T47D (cell line): ENCODE data around the gene ARFIP1.

ENCODE experiments used
- DNase-seq, 2 experiments: peaks; one replicate each; pipeline versions ENCODE4 v3.0.0 to v3.0.0-alpha.2; 2011 to 2012; ENCODE audit warnings: low read depth in 1 of 2, low spot score in 1 of 2
- JUND ChIP-seq: IDR thresholded peaks from 2 replicates; pipeline ENCODE4 v1.6.1; 2012; ENCODE audit warnings: low read depth
- in situ Hi-C: cut with HindIII; loops from 2 replicates; pipeline ENCODE4 v1.10.0; 2016; ENCODE audit warnings: low sequenced_read_pairs, low pct_unique_long_range_greater_than_20kb

Gene ARFIP1

DNA sequence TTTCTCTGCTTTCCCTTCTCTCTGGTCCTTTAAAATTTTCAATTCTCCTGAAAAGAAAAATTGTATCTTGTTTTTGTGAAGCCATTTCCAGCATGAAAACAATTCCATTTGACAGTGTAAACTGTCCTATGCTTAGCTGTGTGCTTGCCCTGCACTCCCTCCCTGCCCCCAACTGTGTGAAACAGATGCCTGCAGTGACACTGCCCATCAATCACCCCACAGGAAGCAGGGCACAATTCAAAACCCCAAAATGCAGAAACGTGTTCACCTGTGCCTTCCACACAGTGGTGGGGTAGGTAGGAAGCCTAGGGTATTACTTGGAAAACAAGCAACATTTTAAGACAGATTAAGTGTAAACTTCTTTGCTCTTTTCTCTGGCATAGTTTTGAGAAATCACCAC is 150.1 kb downstream of the ARFIP1 start:
- TF ChIP-seq JUND: no peak
- no peak for DNase-seq
- in situ Hi-C loops: no loop called here

GRCh38 chr4:152935143-152935542 is 155.4 kb downstream of the ARFIP1 start:
- no peak for TF ChIP-seq JUND
- in situ Hi-C loops: no loop called here
- DNase-seq: peak; percentile 6 to 60

GRCh38 chr4:152935631-152936445 is 156.1 kb downstream of the ARFIP1 start, which contains the start of gene FHDC1:
TSS of gene FHDC1 (plus strand) at chr4:152936323. CDS start at chr4:152943058, 6,735 bp downstream.
- no peak for TF ChIP-seq JUND
- in situ Hi-C loops: no loop called here
- DNase-seq: peak; percentile 69 to 87

DNA sequence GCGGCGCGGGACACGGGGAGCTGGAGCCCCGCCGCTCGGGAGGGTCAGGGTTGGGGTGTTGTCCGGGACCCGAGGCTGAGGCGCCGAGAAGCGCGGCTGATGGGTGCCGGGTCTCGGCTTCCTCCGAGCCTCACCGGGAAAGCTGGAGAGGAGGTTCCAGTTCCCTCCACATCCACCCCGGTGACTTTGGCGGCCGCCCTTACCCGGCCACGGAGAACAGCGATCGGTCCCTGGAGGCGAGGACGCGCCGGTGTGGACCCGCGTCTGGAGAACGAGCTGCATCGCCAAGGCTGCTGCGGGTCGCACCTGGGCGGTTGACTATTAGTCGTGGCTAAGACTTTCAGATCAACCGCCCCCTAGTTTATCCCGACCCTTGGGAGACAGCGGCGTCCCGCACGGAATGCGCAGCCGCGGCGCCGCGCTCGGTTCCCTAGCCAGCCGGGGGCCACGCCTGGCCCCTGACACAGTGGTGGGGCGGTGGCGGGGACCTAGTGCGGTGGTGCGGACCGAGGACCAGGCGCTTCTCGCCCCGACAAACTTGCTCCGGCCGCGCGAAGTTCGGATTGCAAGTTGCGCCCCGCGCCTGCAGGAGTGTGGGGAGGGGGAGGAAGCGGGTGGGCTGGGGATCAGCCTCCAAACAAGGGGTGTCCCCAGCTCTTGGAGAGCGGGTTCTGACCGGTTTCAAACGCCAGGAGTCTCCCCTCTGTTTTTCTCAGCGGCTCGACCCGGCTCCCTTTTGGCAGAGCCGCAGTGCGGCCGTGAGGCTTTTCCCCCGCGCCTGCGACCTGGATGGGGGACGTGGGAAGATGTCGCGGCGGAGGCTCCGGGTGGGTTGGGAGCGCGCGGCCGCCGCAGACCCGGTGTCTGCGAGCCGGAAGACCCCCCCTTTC is 156.9 kb downstream of the ARFIP1 start:
- no peak for TF ChIP-seq JUND
- DNase-seq: peak; percentile 36 to 43
- in situ Hi-C loops: no loop called here

DNA sequence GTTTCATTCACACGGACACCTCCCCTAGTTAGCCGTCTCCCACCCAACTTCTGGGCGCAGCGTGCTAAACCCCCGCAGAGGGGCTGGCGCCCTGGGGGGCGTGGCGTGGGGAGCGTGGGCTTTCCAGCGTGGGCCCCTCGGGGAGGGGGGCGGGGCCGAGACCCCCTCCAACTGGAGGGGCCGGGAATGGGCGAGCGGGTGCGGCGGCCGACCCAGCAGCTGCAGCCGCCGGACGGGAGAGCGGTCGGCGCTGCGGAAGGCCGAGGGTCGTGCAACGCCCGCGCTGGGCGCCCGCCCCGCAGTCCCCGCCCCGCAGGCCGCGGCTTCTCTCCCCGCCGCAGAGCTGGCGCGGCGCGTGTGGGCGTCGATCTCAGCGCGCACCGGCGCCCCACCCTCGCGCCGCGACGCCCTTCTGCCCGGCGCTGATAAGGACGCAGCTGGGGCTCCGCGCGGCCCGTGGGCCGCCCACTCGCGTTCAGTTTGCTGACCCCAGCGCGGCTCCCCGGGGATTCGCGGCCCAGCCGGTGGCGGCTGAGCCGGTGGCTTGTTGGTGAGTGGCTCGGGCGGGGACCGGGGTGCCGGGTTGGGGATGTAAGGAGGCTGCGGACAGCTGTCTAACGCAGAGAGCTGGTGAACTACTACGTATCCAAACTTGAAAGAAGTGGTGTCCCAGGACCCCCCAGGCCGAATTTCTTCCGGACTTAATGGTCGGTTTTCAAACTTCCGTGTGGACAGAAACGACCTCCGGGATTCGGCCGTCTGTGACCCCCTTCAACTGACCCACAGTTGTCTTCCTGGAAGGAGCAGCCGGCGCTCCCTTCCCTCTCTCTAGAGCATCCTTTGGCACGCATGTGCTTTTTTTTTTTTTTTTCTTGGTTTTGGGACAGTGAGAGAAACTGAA is 157.8 kb downstream of the ARFIP1 start:
- TF ChIP-seq JUND: no peak
- in situ Hi-C loops: no loop called here
- DNase-seq: peak; percentile 19 to 26

DNA sequence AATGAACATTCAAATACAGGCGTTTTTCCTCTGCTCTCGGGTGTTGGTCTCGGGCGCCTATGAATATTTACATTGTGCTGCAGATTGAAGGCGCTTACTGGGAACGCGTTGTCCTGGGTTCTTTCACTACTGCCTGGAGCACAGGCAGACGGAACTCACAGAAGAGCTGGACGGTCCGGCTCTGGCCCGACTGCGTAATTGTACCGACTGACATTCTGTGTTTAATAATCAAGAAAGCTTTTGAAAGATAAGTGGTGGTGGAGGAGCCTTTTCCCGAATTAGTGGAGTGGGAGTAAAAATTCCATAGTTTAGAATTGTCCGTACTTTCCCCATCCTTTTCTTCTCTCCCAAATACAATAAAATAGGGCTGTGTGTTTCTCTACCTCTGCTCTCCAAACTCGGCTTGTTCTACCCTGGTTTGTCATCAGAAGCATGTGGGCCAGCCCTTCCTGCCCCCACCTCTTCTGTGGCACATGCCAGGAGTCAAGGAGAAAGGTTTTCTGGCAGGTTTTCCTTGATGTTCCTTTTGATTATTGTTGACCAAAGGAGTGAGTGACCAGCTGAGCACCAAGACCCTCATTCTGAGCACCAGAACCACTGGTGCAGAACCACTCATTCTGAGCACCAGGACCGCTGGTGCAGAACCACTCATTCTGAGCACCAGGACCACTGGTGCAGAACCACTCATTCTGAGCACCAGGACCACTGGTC is 158.6 kb downstream of the ARFIP1 start:
- peak in 1 of 2 experiments; percentile 21 for DNase-seq
- in situ Hi-C loops: no loop called here
- no peak for TF ChIP-seq JUND

GRCh38 chr4:152939621-152940020 is 159.9 kb downstream of the ARFIP1 start:
- in situ Hi-C loops: no loop called here
- DNase-seq: no peak
- TF ChIP-seq JUND: no peak

DNA sequence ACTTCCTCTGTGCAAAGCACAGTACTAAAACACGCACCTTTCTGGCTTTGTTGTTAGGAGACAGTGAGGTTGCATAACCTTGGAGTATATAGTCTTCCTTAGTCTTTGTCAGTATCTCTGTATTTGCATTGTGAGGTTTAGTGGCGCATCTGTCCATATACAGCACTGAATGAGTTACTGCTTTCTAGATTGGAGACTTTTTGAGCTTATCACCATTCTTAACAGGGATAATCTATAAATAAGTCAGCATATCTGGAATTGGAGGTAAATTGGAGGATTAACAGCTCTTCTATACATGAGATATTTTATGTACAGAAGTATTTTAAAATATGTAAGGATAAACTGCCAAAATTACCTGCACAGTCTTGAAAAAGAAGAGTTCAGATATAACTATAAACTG is 160.7 kb downstream of the ARFIP1 start:
- no peak for TF ChIP-seq JUND
- no peak for DNase-seq
- in situ Hi-C loops: no loop called here

- no peak for TF ChIP-seq JUND
- in situ Hi-C loops: no loop called here
Measured at GRCh38 chr4:152941411-152941810, 161.7 kb downstream of the ARFIP1 start.

GRCh38 chr4:152942346-152942745 is 162.6 kb downstream of the ARFIP1 start:
- DNase-seq: no peak
- no peak for TF ChIP-seq JUND
- in situ Hi-C loops: no loop called here

More at GRCh38 chr4:152941411-152941810, 161.7 kb downstream of the ARFIP1 start:
- DNase-seq: no peak

DNA sequence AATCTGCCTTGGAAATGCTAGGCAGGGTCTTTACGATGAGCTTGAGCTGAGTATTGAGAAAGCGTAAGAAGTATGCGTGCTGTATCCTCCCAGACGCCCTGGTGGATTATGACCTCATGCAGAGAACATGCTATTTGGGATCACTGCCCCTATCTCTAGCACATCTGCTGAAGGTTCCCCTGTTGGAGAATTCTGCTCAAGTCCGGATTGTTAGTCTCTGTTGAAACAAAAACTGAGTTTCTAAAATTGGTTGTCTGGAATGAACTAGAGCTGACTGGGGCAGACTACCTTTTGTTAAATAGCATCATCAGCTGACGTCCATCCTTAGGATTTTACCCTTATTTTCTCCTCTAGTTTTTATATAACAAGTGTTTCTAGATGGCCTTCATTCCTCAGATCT is 163.9 kb downstream of the ARFIP1 start:
- no peak for TF ChIP-seq JUND
- in situ Hi-C loops: no loop called here

More for the DNA sequence above, 163.9 kb downstream of the ARFIP1 start:
- DNase-seq: no peak
